A549 (cell line): ENCODE results near the gene DUSP28.

Experiments used
- CEBPB ChIP-seq, 2 experiments: fragments of >200 bp in 1 of 2; sonication (Bioruptor Twin) in 1 of 2; formaldehyde crosslinking in 1 of 2; IDR thresholded peaks; 2 replicates each; pipeline ENCODE4 v1.6.1; 2012 to 2016
- CTCF ChIP-seq: fragments of >200 bp; sonication (Bioruptor Twin); formaldehyde crosslinking; IDR thresholded peaks from 3 replicates; pipeline ENCODE4 v1.5.1; 2016
- NFE2L2 ChIP-seq: fragments of 150-350 bp; conservative IDR thresholded peaks from 2 replicates; pipeline ENCODE4 v1.6.1; 2014; ENCODE audit warnings: low read length
- POLR2A ChIP-seq: IDR thresholded peaks from 2 replicates; pipeline ENCODE4 v1.6.1; 2012; ENCODE audit warnings: mild to moderate bottlenecking, low read length
- RNF2 ChIP-seq: fragments of 200-600 bp; sonication (generic); IDR thresholded peaks from 2 replicates; pipeline ENCODE4 v1.6.1; 2016; ENCODE audit warnings: low read depth, mild to moderate bottlenecking, antibody characterized with exemption, moderate library complexity, borderline replicate concordance
- SMC3 ChIP-seq: fragments of >200 bp; sonication (Bioruptor Twin); formaldehyde crosslinking; IDR thresholded peaks from 3 replicates; pipeline ENCODE4 v1.6.1; 2018; ENCODE audit warnings: inconsistent platforms
- TP53 ChIP-seq: fragments of 250-450 bp; sonication (Bioruptor Pico); IDR thresholded peaks from 2 replicates; pipeline ENCODE4 v1.5.0; 2021; ENCODE audit warnings: mild to moderate bottlenecking, moderate library complexity

- no peak for TF ChIP-seq CTCF
- no peak for TF ChIP-seq RNF2
- TF ChIP-seq POLR2A = no peak
- no peak for TF ChIP-seq SMC3
- no peak for TF ChIP-seq NFE2L2
- TF ChIP-seq CEBPB (IDR thresholded peaks at IDR 0.05) = no peak
- TF ChIP-seq TP53 (CRISPR knock-in tag) = no peak
Measured at GRCh38 chr2:240564561-240565332, 4.6 kb downstream of the DUSP28 start.
